ENCODE results near the gene PDP2.

Gene PDP2

GRCh38 chr16:66898933-66899309 lies 18.6 kb downstream of the PDP2 start:
- DNase-seq (ENCODE audit: low read depth, low spot score): no peak
- no peaks in the 10 kb centered on the region for H3K27me3 ChIP-seq (ENCODE audit: insufficient read depth, insufficient read length)
- no peaks in the 10 kb centered on the region for H3K36me3 ChIP-seq (ENCODE audit: insufficient read depth, insufficient read length, low read length)
- H3K4me3 ChIP-seq (ENCODE audit: insufficient read length, low read depth): no peak overlapping the region
- H3K9ac ChIP-seq (ENCODE audit: insufficient read length, low read depth): no peak overlapping the region
- TF ChIP-seq ZNF274 (IDR thresholded peaks at IDR 0.05; ENCODE audit: low read depth, low read length): no peak
- TF ChIP-seq SUZ12 (IDR thresholded peaks at IDR 0.05; ENCODE audit: extremely low read depth, insufficient read depth, insufficient read length): no peak
- no peak for TF ChIP-seq YY1 (IDR thresholded peaks at IDR 0.05; ENCODE audit: insufficient read depth, insufficient read length)
- H3K9me3 ChIP-seq (ENCODE audit: insufficient read depth, low read length): no peaks in the 10 kb centered on the region
- peaks cover 14% of the 10 kb centered on the region for H3K4me1 ChIP-seq (ENCODE audit: insufficient read depth, insufficient read length)

- Histone ChIP-seq H3K4me3 (ENCODE audit: insufficient read length, low read depth) (no peak overlapping the region), H3K9me3 (ENCODE audit: insufficient read depth, low read length) (no peaks in the 10 kb centered on the region), H3K36me3 (ENCODE audit: insufficient read depth, insufficient read length, low read length) (no peaks in the 10 kb centered on the region), H3K9ac (ENCODE audit: insufficient read length, low read depth) (peak overlapping the region; percentile 53), H3K4me1 (ENCODE audit: insufficient read depth, insufficient read length) (peaks cover 11% of the 10 kb centered on the region), H3K27me3 (ENCODE audit: insufficient read depth, insufficient read length) (no peaks in the 10 kb centered on the region)
- DNase-seq (ENCODE audit: low read depth, low spot score): no peak
- no peak for TF ChIP-seq ZNF274 (IDR thresholded peaks at IDR 0.05; ENCODE audit: low read depth, low read length)
- TF ChIP-seq YY1 (IDR thresholded peaks at IDR 0.05; ENCODE audit: insufficient read depth, insufficient read length): no peak
- TF ChIP-seq SUZ12 (IDR thresholded peaks at IDR 0.05; ENCODE audit: extremely low read depth, insufficient read depth, insufficient read length): no peak
Observed at GRCh38 chr16:66899310-66899944, 19.1 kb downstream of the PDP2 start.

GRCh38 chr16:66899945-66900710 lies 19.8 kb downstream of the PDP2 start:
- Histone ChIP-seq H3K9me3 (ENCODE audit: insufficient read depth, low read length) (no peaks in the 10 kb centered on the region), H3K4me1 (ENCODE audit: insufficient read depth, insufficient read length) (peaks cover 16% of the 10 kb centered on the region), H3K9ac (ENCODE audit: insufficient read length, low read depth) (peak overlapping the region; percentile 23), H3K36me3 (ENCODE audit: insufficient read depth, insufficient read length, low read length) (no peaks in the 10 kb centered on the region), H3K4me3 (ENCODE audit: insufficient read length, low read depth) (no peak overlapping the region), H3K27me3 (ENCODE audit: insufficient read depth, insufficient read length) (no peaks in the 10 kb centered on the region)
- DNase-seq (ENCODE audit: low read depth, low spot score): peak; percentile 58
- TF ChIP-seq ZNF274 (IDR thresholded peaks at IDR 0.05; ENCODE audit: low read depth, low read length): no peak
- TF ChIP-seq SUZ12 (IDR thresholded peaks at IDR 0.05; ENCODE audit: extremely low read depth, insufficient read depth, insufficient read length): no peak
- TF ChIP-seq YY1 (IDR thresholded peaks at IDR 0.05; ENCODE audit: insufficient read depth, insufficient read length): no peak

- H3K4me3 ChIP-seq (ENCODE audit: insufficient read length, low read depth): no peak overlapping the region
- DNase-seq (ENCODE audit: low read depth, low spot score): no peak
- H3K9me3 ChIP-seq (ENCODE audit: insufficient read depth, low read length): no peaks in the 10 kb centered on the region
- H3K9ac ChIP-seq (ENCODE audit: insufficient read length, low read depth): no peak overlapping the region
- no peak for TF ChIP-seq YY1 (IDR thresholded peaks at IDR 0.05; ENCODE audit: insufficient read depth, insufficient read length)
- no peak for TF ChIP-seq ZNF274 (IDR thresholded peaks at IDR 0.05; ENCODE audit: low read depth, low read length)
- TF ChIP-seq SUZ12 (IDR thresholded peaks at IDR 0.05; ENCODE audit: extremely low read depth, insufficient read depth, insufficient read length): no peak
- H3K36me3 ChIP-seq (ENCODE audit: insufficient read depth, insufficient read length, low read length): no peaks in the 10 kb centered on the region
- H3K27me3 ChIP-seq (ENCODE audit: insufficient read depth, insufficient read length): no peaks in the 10 kb centered on the region
- H3K4me1 ChIP-seq (ENCODE audit: insufficient read depth, insufficient read length): peaks cover 22% of the 10 kb centered on the region
Observed at GRCh38 chr16:66900721-66901441, 20.6 kb downstream of the PDP2 start.

GRCh38 chr16:66901626-66902025 lies 21.3 kb downstream of the PDP2 start:
- no peaks in the 10 kb centered on the region for H3K36me3 ChIP-seq (ENCODE audit: insufficient read depth, insufficient read length, low read length)
- no peak overlapping the region for H3K4me3 ChIP-seq (ENCODE audit: insufficient read length, low read depth)
- H3K9ac ChIP-seq (ENCODE audit: insufficient read length, low read depth): no peak overlapping the region
- no peak for TF ChIP-seq SUZ12 (IDR thresholded peaks at IDR 0.05; ENCODE audit: extremely low read depth, insufficient read depth, insufficient read length)
- no peak for TF ChIP-seq ZNF274 (IDR thresholded peaks at IDR 0.05; ENCODE audit: low read depth, low read length)
- no peak for TF ChIP-seq YY1 (IDR thresholded peaks at IDR 0.05; ENCODE audit: insufficient read depth, insufficient read length)
- DNase-seq (ENCODE audit: low read depth, low spot score): no peak
- peaks cover 23% of the 10 kb centered on the region for H3K4me1 ChIP-seq (ENCODE audit: insufficient read depth, insufficient read length)
- H3K9me3 ChIP-seq (ENCODE audit: insufficient read depth, low read length): no peaks in the 10 kb centered on the region
- H3K27me3 ChIP-seq (ENCODE audit: insufficient read depth, insufficient read length): no peaks in the 10 kb centered on the region

GRCh38 chr16:66902648-66903543 lies 22.6 kb downstream of the PDP2 start:
- Histone ChIP-seq H3K9ac (ENCODE audit: insufficient read length, low read depth) (no peak overlapping the region), H3K36me3 (ENCODE audit: insufficient read depth, insufficient read length, low read length) (no peaks in the 10 kb centered on the region), H3K27me3 (ENCODE audit: insufficient read depth, insufficient read length) (no peaks in the 10 kb centered on the region), H3K4me3 (ENCODE audit: insufficient read length, low read depth) (no peak overlapping the region), H3K4me1 (ENCODE audit: insufficient read depth, insufficient read length) (peaks cover 23% of the 10 kb centered on the region), H3K9me3 (ENCODE audit: insufficient read depth, low read length) (no peaks in the 10 kb centered on the region)
- TF ChIP-seq SUZ12 (IDR thresholded peaks at IDR 0.05; ENCODE audit: extremely low read depth, insufficient read depth, insufficient read length): no peak
- TF ChIP-seq YY1 (IDR thresholded peaks at IDR 0.05; ENCODE audit: insufficient read depth, insufficient read length): no peak
- TF ChIP-seq ZNF274 (IDR thresholded peaks at IDR 0.05; ENCODE audit: low read depth, low read length): no peak
- no peak for DNase-seq (ENCODE audit: low read depth, low spot score)

Measured in NT2/D1 (cell line).